ENCODE measurements around the gene UNK.

DNA sequence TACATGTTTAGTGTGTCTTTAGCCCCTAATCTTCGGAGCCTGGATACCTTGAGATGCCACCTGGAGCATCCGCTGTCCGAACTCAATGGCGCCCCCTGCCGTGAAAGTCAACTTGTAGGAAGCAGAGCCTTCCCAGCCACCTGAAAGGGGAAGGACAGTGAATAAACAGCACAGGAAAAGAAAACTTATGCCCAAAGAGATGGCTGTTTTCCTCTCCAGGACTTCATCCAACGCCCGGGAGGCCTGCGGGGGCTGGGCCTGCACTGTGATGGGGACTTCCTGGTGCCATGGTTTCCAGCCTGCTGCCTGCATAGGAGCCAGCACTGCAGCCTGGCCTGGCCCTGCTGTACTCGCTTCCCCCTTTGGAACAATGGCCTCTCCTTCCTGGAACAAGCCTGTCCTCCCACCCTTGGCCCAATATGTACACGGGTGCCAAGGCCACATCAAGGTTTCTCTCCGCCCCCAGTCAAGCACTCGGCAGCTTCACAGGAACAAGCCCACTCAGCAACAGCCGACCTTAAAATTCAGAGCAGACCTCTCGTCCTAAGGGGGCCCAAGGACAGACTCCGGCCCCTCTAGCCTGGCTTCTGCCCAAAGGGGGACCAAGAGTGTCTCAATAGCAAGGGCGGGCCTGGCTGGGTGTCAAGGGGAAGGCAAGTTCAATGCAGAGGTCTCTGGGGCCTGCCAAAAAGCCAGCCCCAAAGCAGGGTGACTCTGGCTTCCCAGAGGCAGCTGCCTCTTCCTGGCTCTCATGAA lies 64.1 kb downstream of the UNK start:
- TF ChIP-seq, protein P1, sequence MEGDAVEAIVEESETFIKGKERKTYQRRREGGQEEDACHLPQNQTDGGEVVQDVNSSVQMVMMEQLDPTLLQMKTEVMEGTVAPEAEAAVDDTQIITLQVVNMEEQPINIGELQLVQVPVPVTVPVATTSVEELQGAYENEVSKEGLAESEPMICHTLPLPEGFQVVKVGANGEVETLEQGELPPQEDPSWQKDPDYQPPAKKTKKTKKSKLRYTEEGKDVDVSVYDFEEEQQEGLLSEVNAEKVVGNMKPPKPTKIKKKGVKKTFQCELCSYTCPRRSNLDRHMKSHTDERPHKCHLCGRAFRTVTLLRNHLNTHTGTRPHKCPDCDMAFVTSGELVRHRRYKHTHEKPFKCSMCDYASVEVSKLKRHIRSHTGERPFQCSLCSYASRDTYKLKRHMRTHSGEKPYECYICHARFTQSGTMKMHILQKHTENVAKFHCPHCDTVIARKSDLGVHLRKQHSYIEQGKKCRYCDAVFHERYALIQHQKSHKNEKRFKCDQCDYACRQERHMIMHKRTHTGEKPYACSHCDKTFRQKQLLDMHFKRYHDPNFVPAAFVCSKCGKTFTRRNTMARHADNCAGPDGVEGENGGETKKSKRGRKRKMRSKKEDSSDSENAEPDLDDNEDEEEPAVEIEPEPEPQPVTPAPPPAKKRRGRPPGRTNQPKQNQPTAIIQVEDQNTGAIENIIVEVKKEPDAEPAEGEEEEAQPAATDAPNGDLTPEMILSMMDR (conservative IDR thresholded peaks at IDR 0.05 in 1 of 2, IDR thresholded peaks at IDR 0.05 in 1 of 2; ENCODE audit: low read depth in 1 of 2, low read length in 2 of 2) = peak; percentile 53 to 76
- TF ChIP-seq EZH2 (IDR thresholded peaks at IDR 0.05; ENCODE audit: low read length, missing control alignments) = no peak
